ENCODE data around the gene AGK.
"Not testable (repeated sequence)": the region's sequence is repeated elsewhere in the genome, so short reads cannot be mapped to it uniquely, and the experiment has no call there.

Gene AGK

GRCh38 chr7:141679014-141679413 is 127.8 kb downstream of the AGK start:
- no peak for DNase-seq (ENCODE audit: low spot score)

- no peak for DNase-seq (ENCODE audit: low spot score)
Measured at GRCh38 chr7:141685285-141686023, 134.2 kb downstream of the AGK start.

GRCh38 chr7:141686074-141686473 is 134.9 kb downstream of the AGK start:
- DNase-seq (ENCODE audit: low spot score), result no peak

GRCh38 chr7:141686670-141687069 is 135.5 kb downstream of the AGK start:
- DNase-seq (ENCODE audit: low spot score), result no peak

- DNase-seq (ENCODE audit: low spot score), result no peak
Measured at GRCh38 chr7:141688043-141688442, 136.8 kb downstream of the AGK start.

GRCh38 chr7:141689072-141689825 is 138.0 kb downstream of the AGK start:
- DNase-seq (ENCODE audit: low spot score), result not testable (repeated sequence)

GRCh38 chr7:141691540-141691939 is 140.3 kb downstream of the AGK start:
- no peak for DNase-seq (ENCODE audit: low spot score)

- no peak for DNase-seq (ENCODE audit: low spot score)
Measured at GRCh38 chr7:141691961-141692360, 140.8 kb downstream of the AGK start.

DNA sequence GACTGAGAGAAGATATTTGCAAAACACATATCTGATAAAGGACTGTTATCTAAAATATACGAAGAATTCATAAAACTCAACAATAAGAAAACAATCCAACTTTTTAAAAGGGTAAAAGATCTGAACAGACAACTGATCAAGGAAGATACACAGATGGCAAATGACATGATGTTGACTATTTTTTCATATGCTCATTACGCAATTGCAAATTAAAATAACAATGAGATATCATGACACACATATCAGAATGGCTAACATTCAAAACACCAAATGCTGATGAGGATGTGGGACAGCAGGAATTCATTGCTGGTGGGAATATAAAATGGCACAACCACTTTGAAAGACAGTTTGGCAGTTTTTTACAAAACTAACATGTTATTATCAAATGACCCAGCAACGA is 141.9 kb downstream of the AGK start:
- DNase-seq (ENCODE audit: low spot score), result no peak

GRCh38 chr7:141695803-141696289 is 144.6 kb downstream of the AGK start:
- no peak for DNase-seq (ENCODE audit: low spot score)

- no peak for DNase-seq (ENCODE audit: low spot score)
Measured at GRCh38 chr7:141696348-141696747, 145.1 kb downstream of the AGK start.

DNA sequence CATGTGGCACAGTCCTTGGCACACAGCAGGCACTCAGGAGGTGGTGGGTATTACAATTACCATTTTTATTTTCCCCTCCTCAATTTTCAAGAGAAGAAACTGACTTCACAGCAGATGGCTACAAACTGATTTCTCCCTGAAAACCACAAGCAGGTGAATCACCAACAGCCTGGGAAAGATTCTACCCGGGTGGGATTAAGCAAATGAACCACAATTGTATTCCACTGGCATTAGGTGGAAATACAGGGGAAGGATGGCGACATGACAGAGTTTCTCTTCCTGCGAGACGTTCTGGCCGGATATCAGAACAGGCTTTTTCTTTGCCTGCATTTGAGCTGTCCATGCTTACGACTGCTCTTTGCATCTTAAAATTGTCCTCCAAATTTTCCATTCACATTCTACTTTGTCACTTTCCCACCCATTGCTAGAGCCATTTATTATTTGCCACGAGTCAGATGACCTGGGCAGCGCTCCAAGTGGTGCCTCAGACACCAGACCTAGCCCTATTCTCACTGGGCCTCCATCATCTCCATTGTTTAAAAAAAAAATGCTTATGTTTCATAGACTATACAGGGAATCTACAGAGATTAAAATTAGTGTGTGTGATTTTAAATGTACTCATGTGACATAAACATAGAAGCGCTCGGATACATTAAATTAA is 146.1 kb downstream of the AGK start:
- DNase-seq (ENCODE audit: low spot score), result peak; percentile 70

GRCh38 chr7:141698247-141699015 is 147.2 kb downstream of the AGK start:
- DNase-seq (ENCODE audit: low spot score), result no peak

DNA sequence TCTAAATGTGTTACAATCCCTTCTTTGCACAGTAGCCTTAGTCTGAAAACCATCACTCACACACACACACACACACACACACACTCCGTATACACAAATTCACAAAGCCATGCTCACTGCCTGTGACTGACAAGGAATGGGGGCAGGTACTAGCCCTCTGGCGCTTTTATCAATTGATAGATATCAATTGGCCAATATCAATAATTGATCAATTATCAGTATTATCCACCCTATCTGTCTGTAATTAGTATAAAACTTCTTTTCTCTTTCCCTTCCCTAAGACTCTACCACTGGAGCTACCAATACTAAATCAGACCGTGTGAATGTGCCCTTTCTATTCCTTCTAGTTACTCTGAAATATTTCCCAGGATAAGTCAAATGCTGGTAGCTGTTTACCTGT is 148.7 kb downstream of the AGK start:
- DNase-seq (ENCODE audit: low spot score), result no peak

DNA sequence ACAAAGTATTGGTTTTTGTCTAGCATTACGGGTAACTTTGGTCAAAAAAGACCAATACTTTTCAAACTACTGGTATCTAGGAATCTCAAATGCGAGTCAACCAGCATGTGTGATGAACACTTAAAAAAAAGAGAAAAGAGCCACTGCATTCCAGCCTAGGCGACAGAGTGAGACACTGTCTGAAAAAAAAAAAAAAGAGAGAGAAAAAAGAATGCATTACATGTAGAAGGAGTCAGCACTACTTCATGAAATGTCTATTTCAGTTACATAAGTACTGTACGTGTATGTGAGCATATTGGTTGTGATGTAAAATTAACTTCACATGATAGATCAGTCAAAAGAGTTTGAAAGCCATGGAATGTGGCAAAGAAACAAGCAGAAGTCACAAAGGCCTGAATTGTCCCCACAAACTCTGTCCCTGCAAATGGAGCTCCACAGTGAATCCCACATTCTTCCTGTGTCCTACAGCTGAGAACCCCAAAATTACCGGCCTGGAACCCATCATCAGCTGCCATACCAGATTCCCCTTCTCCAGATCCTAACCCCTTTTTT is 149.2 kb downstream of the AGK start:
- DNase-seq (ENCODE audit: low spot score), result no peak

DNA sequence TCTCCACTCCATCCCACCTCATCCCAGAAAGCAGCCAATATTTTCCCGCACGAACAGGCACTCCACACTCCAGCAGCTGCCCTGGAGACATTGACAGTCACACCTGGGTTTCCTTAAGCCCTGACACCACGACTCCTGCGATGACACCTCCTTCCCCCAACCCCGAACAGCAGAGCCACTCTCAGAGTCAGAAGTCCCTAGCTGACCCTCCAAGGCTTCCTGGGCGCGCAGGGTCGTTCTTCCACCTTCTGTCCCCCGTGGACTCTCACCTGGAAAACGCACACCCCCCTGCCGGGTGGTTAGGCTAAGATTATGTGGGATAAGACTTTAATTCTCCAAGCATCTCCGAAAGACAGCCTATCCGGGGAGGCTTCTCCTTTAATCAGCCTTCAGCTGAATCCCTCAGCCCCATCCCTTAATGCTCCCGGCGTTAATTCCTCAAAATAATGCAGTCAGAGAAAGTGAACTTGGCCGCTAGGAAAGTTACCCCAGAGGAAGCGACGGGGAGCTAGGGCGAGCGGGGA is 149.7 kb downstream of the AGK start:
- DNase-seq (ENCODE audit: low spot score), result no peak

DNA sequence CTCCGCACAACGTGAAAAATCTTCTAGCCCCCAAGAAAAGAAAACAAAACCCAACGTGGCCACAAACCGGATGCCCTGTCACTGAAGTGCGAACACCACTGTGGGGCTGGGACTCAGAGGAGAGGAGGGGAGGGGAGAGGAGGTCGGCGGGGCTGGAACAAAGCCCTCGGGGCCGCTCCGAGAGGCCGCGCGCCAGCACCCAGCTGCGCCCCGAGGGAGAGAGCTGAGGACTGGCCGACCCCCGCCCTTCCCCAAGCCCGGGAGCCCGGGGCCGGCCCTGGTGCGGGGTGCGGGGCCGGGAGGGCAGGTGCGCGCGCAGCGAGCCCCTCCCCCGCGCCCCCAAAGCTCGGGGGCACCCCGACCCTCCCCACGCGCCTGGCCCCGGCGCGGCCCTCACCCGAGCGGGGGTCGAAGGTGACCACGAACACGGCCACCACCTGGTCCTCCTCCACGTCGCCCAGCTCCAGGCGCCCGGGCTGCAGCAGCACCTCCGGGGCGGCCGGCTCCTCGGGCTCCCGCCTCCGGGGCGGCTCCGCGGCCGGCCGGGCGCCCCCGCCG is 150.4 kb downstream of the AGK start:
- peak; percentile 38 for DNase-seq (ENCODE audit: low spot score)

- DNase-seq (ENCODE audit: low spot score), result peak; percentile 44
Measured at GRCh38 chr7:141702047-141702567, 150.9 kb downstream of the AGK start, which contains the start of gene DENND11. Gene DENND11 (minus strand): TSS chr7:141702166. CDS start chr7:141702153, 13 bp downstream.

DNA sequence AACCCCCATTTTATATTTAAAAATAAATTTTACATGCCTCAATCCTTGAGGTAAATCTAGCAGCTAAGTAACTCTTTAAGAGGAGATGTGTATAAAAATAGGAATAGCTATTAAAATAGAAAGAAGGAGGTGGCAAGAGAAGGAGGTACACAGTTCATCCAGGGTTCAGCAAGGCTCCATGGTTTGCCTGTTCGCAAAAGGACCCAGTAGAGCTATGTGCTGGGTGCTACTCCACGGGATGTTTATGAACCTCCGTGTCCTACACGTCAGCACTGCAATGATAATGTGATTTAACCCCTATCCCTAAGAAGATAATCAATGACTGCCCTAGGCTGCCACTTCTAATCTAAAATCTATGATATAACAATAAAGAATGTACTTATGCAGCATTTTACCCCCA is 151.7 kb downstream of the AGK start:
- DNase-seq (ENCODE audit: low spot score), result no peak

GRCh38 chr7:141704112-141704511 is 152.9 kb downstream of the AGK start:
- no peak for DNase-seq (ENCODE audit: low spot score)

GRCh38 chr7:141704741-141705140 is 153.5 kb downstream of the AGK start:
- DNase-seq (ENCODE audit: low spot score), result no peak

All from SW480 (cell line).